Measurements from ENCODE around the gene PRSS53. TPM values are rescaled to one million over a fixed set of nuclear protein-coding genes. Genes with fewer than 3 reads are reported as not detected.
A peak's percentile ranks its signal among the peaks of the same experiment; 100 is the strongest.

Gene PRSS53
- polyA plus RNA-seq, 1 of the 3 experiments (the other 2 are of a cell fraction), result 3.1 TPM

GRCh38 chr16:31105677-31106213 is 17.0 kb upstream of the PRSS53 start:
- 20% methylated on average over 16 of the region's 33 CpGs for WGBS (ENCODE audit: low lambda C conversion rate)
- Histone ChIP-seq H3K27me3 (ENCODE audit: insufficient read depth) (no peaks in the 10 kb centered on the region), H4K20me1 (ENCODE audit: insufficient read depth) (no peaks in the 10 kb centered on the region), H3F3A (replicated peaks; ENCODE audit: insufficient read depth) (no peaks in the 10 kb centered on the region), H3K4me1 (ENCODE audit: control insufficient read depth in 1 of 2, insufficient read depth in 2 of 2, low read depth in 1 of 2, low read length in 1 of 2) (peaks cover 8 to 25% of the 10 kb centered on the region in 2 experiments; a peak in 2 of 4 replicates), H3K79me2 (ENCODE audit: insufficient read depth) (peaks cover 23% of the 10 kb centered on the region), H3K36me3 (replicated peaks in 1 of 2; ENCODE audit: control insufficient read depth in 1 of 2, insufficient read depth in 2 of 2, low read length in 1 of 2) (peaks cover 14 to 15% of the 10 kb centered on the region in 2 experiments), H2AFZ (ENCODE audit: low read depth) (peak overlapping the region; percentile 93), H3K4me2 (no peak overlapping the region), H3K9ac (peak overlapping the region; percentile 41; the same call in 1 of the 2 replicates), H3K27ac (ENCODE audit: low read depth in 2 of 2, low read length in 1 of 2) (peak overlapping the region; percentile 51 to 91; a peak in 3 of 4 replicates), H3K9me3 (no peaks in the 10 kb centered on the region), H3K4me3 (ENCODE audit: low read depth in 2 of 2, low read length in 1 of 2) (no peak overlapping the region), H3K9me2 (no peaks in the 10 kb centered on the region)
- ChIA-PET POLR2A (no interaction called here), CTCF (no interaction called here)
- TF ChIP-seq EP300 (IDR thresholded peaks at IDR 0.05; ENCODE audit: borderline replicate concordance in 1 of 2, low read depth in 1 of 2, low read length in 1 of 2), result peak in 1 of 2 experiments; percentile 60; a peak in 2 of 4 replicates
- peak; percentile 92 for TF ChIP-seq RXRA (IDR thresholded peaks at IDR 0.05; ENCODE audit: borderline replicate concordance, low read depth)
- no peak for TF ChIP-seq REST (IDR thresholded peaks at IDR 0.05; ENCODE audit: low read depth, low read length)
- TF ChIP-seq GABPA (IDR thresholded peaks at IDR 0.05; ENCODE audit: low read depth), result no peak
- TF ChIP-seq TCF12 (IDR thresholded peaks at IDR 0.05), result no peak
- TF ChIP-seq, protein P1, sequence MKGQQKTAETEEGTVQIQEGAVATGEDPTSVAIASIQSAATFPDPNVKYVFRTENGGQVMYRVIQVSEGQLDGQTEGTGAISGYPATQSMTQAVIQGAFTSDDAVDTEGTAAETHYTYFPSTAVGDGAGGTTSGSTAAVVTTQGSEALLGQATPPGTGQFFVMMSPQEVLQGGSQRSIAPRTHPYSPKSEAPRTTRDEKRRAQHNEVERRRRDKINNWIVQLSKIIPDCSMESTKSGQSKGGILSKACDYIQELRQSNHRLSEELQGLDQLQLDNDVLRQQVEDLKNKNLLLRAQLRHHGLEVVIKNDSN (IDR thresholded peaks at IDR 0.05; ENCODE audit: borderline replicate concordance, low read depth), result peak; percentile 44; the same call in 1 of the 2 replicates
- TF ChIP-seq CHD2 (IDR thresholded peaks at IDR 0.05; ENCODE audit: low read length, partially characterized antibody), result no peak
- no peak for TF ChIP-seq TEAD4 (IDR thresholded peaks at IDR 0.05; ENCODE audit: borderline replicate concordance, insufficient read depth)
- TF ChIP-seq RCOR1 (IDR thresholded peaks at IDR 0.05; ENCODE audit: low read length), result no peak
- peak; percentile 73 for TF ChIP-seq CTCF (IDR thresholded peaks at IDR 0.05)
- TF ChIP-seq RAD21 (IDR thresholded peaks at IDR 0.05; ENCODE audit: low read length), result peak; percentile 50
- peak; percentile 36; the same call in 1 of the 2 replicates for TF ChIP-seq SIN3A (IDR thresholded peaks at IDR 0.05; ENCODE audit: borderline replicate concordance, low read depth, low read length)
- TF ChIP-seq, protein P2, sequence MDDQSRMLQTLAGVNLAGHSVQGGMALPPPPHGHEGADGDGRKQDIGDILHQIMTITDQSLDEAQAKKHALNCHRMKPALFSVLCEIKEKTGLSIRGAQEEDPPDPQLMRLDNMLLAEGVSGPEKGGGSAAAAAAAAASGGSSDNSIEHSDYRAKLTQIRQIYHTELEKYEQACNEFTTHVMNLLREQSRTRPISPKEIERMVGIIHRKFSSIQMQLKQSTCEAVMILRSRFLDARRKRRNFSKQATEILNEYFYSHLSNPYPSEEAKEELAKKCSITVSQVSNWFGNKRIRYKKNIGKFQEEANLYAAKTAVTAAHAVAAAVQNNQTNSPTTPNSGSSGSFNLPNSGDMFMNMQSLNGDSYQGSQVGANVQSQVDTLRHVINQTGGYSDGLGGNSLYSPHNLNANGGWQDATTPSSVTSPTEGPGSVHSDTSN (IDR thresholded peaks at IDR 0.05), result no peak
- TF ChIP-seq TAF1 (IDR thresholded peaks at IDR 0.05; ENCODE audit: borderline replicate concordance, low read depth, low read length), result 0 out of 2 replicates have a peak, but pooled peaks have one; percentile 16
- TF ChIP-seq JUND (IDR thresholded peaks at IDR 0.05), result no peak
- no peak for TF ChIP-seq NFIC (IDR thresholded peaks at IDR 0.05; ENCODE audit: borderline replicate concordance)
- TF ChIP-seq, protein P3, sequence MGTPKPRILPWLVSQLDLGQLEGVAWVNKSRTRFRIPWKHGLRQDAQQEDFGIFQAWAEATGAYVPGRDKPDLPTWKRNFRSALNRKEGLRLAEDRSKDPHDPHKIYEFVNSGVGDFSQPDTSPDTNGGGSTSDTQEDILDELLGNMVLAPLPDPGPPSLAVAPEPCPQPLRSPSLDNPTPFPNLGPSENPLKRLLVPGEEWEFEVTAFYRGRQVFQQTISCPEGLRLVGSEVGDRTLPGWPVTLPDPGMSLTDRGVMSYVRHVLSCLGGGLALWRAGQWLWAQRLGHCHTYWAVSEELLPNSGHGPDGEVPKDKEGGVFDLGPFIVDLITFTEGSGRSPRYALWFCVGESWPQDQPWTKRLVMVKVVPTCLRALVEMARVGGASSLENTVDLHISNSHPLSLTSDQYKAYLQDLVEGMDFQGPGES (IDR thresholded peaks at IDR 0.05; ENCODE audit: low read depth, low read length), result no peak
- TF ChIP-seq ELF1 (IDR thresholded peaks at IDR 0.05), result no peak
- peak; percentile 95 for TF ChIP-seq MXI1 (IDR thresholded peaks at IDR 0.05; ENCODE audit: low read depth, low read length)
- DNase-seq, result peak; percentile 96
